Urothelium cell line (cell line): Measurements from ENCODE around the gene CCDC154.
"Not testable (repeated sequence)": the region's sequence is repeated elsewhere in the genome, so short reads cannot be mapped to it uniquely, and the experiment has no call there.

ENCODE experiments used
- DNase-seq: peaks from one replicate; pipeline ENCODE4 v3.0.0; 2011; ENCODE audit warnings: low spot score, mixed read lengths
- FAIRE-seq: peaks from 2 replicates; lab custom pipeline; 2011; peaks lifted over from hg19 to GRCh38; lab: Jason Lieb, UNC

CCDC154 gene

GRCh38 chr16:1439699-1440074 lies 4.7 kb downstream of the CCDC154 start:
- not testable (repeated sequence) for FAIRE-seq, DNase-seq

DNA sequence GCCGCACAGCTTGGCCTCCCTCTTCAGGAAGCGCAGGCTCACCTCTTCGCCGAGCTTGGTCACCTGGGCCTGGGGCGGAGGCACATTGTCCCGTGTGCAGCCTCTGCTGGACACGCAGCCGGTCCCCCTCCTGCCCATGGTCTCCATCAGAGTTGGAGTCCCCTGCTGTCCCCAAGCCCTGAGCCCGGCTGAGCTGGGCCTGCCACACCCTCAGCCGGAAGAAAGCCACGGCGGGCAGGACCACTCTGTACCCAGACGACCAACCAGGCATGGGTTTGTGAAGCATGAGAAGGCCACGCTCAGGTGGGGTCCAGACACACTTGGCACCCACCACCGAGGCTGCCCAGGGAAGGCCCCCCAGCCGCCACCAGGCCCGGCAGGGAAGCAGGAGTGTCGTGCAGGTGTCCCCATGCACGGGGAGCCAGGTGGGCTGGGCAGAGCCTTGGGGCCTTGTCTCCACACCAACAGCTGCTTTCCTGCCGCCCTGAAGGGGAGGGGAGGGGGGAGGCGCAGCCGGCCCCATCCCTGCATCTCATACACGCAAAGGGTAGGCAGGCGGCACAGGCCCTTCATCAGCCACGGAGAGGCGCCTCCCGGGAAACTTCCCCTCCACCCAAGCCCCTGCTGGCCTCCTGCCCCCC lies 5.2 kb downstream of the CCDC154 start:
- DNase-seq (no peak), FAIRE-seq (no peak)

DNA sequence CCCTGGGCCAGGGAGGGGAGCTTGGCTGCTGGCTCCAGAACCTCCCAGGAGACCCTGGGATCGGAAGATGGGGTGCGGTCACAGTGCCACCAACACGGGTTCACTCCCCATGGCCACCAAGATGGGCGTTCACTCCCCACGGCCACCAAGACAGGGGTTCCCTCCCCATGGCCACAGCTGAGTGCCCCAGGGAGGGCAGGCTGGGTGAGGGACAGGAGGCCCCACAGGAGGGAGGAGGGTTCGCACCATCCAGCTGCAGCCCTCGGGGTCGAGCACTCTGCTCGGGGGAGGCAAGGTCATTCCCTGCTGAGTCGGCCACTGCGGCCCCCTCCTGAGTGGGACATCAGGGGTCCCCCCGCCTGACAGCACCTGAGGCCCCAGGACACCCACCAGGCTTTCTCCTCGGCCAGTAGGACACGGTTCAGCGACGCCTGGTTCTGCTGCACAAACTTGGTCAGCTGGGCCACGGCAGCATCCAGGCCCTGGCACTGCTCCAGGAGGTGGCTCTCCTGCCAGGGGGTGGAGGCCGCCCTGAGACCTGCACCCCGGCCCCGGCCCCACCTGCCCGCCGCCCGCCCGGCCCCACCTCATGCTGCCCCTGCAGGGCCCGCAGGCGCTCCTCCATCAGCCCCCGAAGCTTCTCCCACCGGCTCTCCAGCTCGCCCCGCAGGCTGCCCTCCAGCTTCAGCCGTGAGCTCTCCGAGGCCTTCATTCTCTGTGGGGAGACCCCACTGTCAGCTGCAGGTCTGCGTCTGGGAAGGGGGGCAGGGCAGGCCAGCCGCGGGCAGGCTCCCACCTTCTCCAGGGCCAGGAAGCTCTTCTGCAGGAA lies 5.9 kb downstream of the CCDC154 start:
- no peak for DNase-seq
- no peak for FAIRE-seq

DNA sequence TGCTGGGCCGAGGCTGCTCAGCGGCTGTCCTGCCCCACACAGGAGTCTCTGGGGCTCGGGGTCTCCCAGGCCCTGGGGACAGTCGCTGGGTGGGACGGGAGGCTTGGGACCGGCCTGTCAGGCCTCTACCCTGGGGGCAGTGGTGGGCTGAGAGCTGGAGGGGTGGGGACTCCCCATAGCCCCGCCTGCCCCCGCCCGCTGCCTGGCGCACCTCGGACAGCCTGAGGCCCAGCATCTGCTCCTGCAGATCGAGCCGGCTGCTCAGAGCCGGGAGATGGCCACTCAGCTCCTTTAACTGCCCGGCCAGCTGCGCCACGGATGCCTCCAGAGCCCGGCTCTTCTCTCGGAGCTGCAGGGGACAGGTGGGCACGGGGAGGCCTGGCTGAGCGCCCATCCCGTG lies 6.8 kb downstream of the CCDC154 start:
- DNase-seq, result no peak

GRCh38 chr16:1436731-1437355 lies 7.5 kb downstream of the CCDC154 start:
- FAIRE-seq, result no peak
- no peak for DNase-seq

More for the DNA sequence above, 6.8 kb downstream of the CCDC154 start:
- FAIRE-seq, result no peak

- DNase-seq (no peak), FAIRE-seq (no peak)
These were observed 8.2 kb downstream of the CCDC154 start for GRCh38 chr16:1435921-1436697.

- DNase-seq, result no peak
- no peak for FAIRE-seq
These were observed 9.4 kb downstream of the CCDC154 start for GRCh38 chr16:1434644-1435592.

DNA sequence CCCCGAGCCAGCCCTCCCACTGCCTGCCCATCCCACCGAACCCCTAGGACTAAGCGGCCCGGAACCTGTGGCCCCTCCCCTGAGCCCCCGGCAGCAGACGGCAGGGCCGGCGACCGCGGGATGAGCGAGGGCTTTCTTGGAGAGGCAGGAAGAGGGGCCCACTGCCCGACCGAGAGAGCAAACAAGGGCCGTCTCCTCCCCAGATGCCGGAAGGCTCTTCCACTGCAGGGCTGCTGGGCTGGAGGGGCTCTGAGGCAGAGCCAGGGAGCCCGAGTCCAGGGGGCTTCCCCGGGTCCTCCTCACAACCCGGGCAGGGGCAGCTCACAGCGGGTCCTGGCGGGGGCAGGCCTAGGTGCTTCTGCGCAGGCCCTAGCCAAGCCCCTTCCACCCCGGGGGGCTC lies 10.6 kb downstream of the CCDC154 start:
- DNase-seq, result no peak
- no peak for FAIRE-seq

GRCh38 chr16:1433263-1433560 lies 11.1 kb downstream of the CCDC154 start:
- FAIRE-seq (no peak), DNase-seq (no peak)

DNA sequence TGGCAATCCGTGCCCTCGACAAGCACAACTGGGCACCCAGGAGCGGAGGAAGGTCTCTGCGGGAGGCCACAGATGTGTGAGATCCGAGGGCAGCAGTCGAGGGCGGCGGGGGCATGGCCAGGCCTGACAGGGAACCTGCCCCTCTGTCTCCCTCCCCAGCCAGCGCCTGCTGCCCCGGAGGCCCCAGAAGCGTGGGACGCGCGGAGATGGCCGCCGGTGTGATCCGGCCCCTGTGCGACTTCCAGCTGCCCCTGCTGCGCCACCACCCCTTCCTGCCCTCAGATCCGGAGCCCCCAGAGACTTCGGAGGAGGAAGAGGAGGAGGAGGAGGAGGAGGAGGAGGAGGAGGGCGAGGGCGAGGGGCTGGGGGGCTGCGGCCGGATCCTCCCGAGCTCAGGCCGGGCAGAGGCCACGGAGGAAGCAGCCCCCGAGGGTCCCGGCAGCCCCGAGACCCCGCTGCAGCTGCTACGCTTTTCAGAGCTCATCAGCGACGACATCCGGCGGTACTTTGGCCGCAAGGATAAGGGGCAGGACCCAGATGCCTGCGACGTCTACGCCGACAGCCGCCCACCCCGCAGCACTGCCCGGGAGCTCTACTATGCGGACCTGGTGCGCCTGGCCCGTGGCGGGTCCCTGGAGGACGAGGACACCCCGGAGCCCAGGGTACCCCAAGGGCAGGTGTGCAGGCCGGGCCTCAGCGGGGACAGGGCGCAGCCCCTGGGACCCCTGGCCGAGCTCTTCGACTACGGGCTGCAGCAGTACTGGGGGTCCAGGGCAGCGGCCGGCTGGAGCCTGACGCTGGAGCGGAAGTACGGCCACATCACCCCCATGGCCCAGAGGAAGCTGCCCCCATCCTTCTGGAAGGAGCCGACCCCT lies 11.7 kb downstream of the CCDC154 start:
- DNase-seq, result no peak
- FAIRE-seq, result no peak

GRCh38 chr16:1431497-1432270 lies 12.7 kb downstream of the CCDC154 start:
- FAIRE-seq (no peak), DNase-seq (no peak)

DNA sequence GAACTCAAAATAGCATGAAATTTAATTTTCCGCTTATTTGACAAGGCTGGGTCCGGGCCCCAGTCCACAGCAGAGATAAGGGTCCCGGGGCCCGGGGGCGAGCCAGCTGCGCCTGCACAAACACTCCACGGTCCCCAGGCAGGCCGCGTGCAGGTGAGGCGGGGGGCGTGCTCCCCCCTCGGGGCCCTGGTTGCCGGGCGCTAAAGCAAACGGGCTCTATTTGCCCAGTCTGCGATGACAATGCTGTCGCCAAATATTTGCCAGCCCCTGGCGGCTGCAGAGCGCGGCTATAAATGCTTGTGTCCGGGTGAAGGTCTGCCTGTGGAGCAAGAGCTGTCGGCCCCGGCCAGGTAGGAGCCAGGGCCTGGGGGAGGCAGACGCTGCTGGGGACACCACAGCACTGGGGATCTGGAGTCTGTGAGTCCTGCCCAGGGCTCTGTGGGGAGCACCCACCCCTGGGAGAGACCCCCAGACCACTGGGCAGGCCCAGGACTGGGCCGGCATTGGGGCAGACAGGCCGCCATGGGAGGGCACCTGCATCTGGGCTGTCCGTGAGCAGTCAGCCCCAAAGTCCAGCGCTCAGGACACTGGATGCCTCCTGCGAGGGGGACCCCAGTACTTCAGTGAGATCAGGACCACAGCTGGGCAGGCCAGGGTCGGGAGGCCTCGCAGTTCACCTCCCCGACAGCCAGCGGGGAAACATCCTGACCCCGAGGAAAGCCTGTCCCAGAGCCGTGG lies 13.4 kb downstream of the CCDC154 start, which contains the start of gene PERCC1:
Gene PERCC1, plus strand, starts transcription at position 320 of the 738 bp plus-strand sequence. CDS start 1,516 bp downstream, outside the sequence.
- DNase-seq (no peak), FAIRE-seq (no peak)

GRCh38 chr16:1430214-1430758 lies 14.1 kb downstream of the CCDC154 start:
- DNase-seq (no peak), FAIRE-seq (no peak)

GRCh38 chr16:1429631-1430030 lies 14.7 kb downstream of the CCDC154 start:
- FAIRE-seq (no peak), DNase-seq (no peak)

GRCh38 chr16:1429012-1429411 lies 15.3 kb downstream of the CCDC154 start:
- FAIRE-seq (no peak), DNase-seq (no peak)

- DNase-seq (no peak), FAIRE-seq (no peak)
These were observed 15.8 kb downstream of the CCDC154 start for GRCh38 chr16:1428511-1428910.
